SK-N-SH treated with all-trans-retinoic acid at 6 μM for 48 hours (cell line): Measurements from ENCODE around the gene GGNBP2.

Source experiments
- BACH2 ChIP-seq: fragments of 250-450 bp; sonication (Bioruptor Pico); IDR thresholded peaks from 2 replicates; pipeline ENCODE4 v1.9.0; 2021; ENCODE audit warnings: mild to moderate bottlenecking, borderline replicate concordance
- CREB5 ChIP-seq: fragments of 250-450 bp; sonication (Bioruptor Pico); IDR thresholded peaks from 2 replicates; pipeline ENCODE4 v1.5.1; 2020; ENCODE audit warnings: low read depth, mild to moderate bottlenecking, moderate library complexity
- CSDC2 ChIP-seq: fragments of 250-450 bp; sonication (Bioruptor Pico); IDR thresholded peaks from 2 replicates; pipeline ENCODE4 v1.5.0; 2020; ENCODE audit warnings: mild to moderate bottlenecking, moderate library complexity
- ZFP30 ChIP-seq: fragments of 450-650 bp; formaldehyde crosslinking; IDR thresholded peaks from 2 replicates; pipeline ENCODE4 v1.5.0; 2022; ENCODE audit warnings: mild to moderate bottlenecking, moderate library complexity
- ZNF565 ChIP-seq: fragments of 450-650 bp; formaldehyde crosslinking; conservative IDR thresholded peaks from 2 replicates; pipeline ENCODE4 v1.5.0; 2020; ENCODE audit warnings: low read depth, mild to moderate bottlenecking, moderate library complexity

- TF ChIP-seq ZNF565 (CRISPR knock-in tag) (no peak), CSDC2 (CRISPR knock-in tag) (no peak), CREB5 (CRISPR knock-in tag) (no peak), BACH2 (CRISPR knock-in tag) (no peak), ZFP30 (no peak)
Observed at GRCh38 chr17:36535669-36536081, 9.0 kb upstream of the GGNBP2 start.
